Measurements from ENCODE around the gene ARHGDIG. TPM values are rescaled to one million over a fixed set of nuclear protein-coding genes. Genes with fewer than 3 reads are reported as not detected.

Gene ARHGDIG
- total and polyA plus RNA-seq, 2 donors (not counting 3 experiments of a cell fraction or from before 2014, with no cell fraction given) = 0.93 to 2.2 TPM

GRCh38 chr16:272633-273546, 7.5 kb upstream of the ARHGDIG start:
- Histone ChIP-seq H3K27ac (ENCODE audit: insufficient read depth, low read depth, low read length) (no peak overlapping the region), H3K27me3 (ENCODE audit: control insufficient read depth in 2 of 2, insufficient read depth in 2 of 2, low read length in 2 of 2) (no peaks in the 10 kb centered on the region), H3K9me1 (replicated peaks; ENCODE audit: control insufficient read depth, extremely low read depth, insufficient read depth, low read length) (no peaks in the 10 kb centered on the region), H2AFZ (ENCODE audit: low read depth, low read length) (no peak overlapping the region), H4K20me1 (replicated peaks; ENCODE audit: control insufficient read depth, extremely low read depth, insufficient read depth, low read length) (no peaks in the 10 kb centered on the region), H3K4me2 (ENCODE audit: insufficient read depth, low read length) (no peak overlapping the region), H3K4me1 (ENCODE audit: control insufficient read depth, extremely low read depth, insufficient read depth, low read length) (peaks cover 3% of the 10 kb centered on the region), H3K36me3 (ENCODE audit: control insufficient read depth in 2 of 2, extremely low read depth in 1 of 2, insufficient read depth in 2 of 2, low read length in 2 of 2) (no peaks in the 10 kb centered on the region), H3K9me3 (replicated peaks; ENCODE audit: control insufficient read depth, insufficient read depth, low read length) (no peaks in the 10 kb centered on the region), H3K79me2 (ENCODE audit: control insufficient read depth, insufficient read depth, low read length) (no peaks in the 10 kb centered on the region), H3K9ac (replicated peaks; ENCODE audit: extremely low read depth, insufficient read depth, low read length) (no peak overlapping the region), H3K4me3 (replicated peaks in 1 of 3; ENCODE audit: insufficient read depth in 1 of 3, low read depth in 1 of 3, low read length in 3 of 3) (no peak overlapping the region)
- no peak for FAIRE-seq
- ChIA-PET CTCF (no interaction called here), POLR2A (no interaction called here)
- intact Hi-C loops (cut with micrococcal nuclease) (no loop called here), dilution Hi-C loops (cut with MboI; ENCODE audit: extremely low pct_ligation_motif_present, low sequenced_read_pairs) (no loop called here)
- BruUV-seq (replicated peaks) = no TSS peak
- no peak for DNase-seq (ENCODE audit: low read depth, low spot score)
- no peak for TF ChIP-seq EZH2 (IDR thresholded peaks at IDR 0.05; ENCODE audit: borderline replicate concordance, low read depth, low read length, severe bottlenecking)
- no peak for TF ChIP-seq FOS (IDR thresholded peaks at IDR 0.05; ENCODE audit: borderline replicate concordance, insufficient read depth, low read length)
- no peak for TF ChIP-seq GATA2 (IDR thresholded peaks at IDR 0.05; ENCODE audit: insufficient read depth, insufficient read length, low read depth, low read length)
- no peak for TF ChIP-seq POLR2A (IDR thresholded peaks at IDR 0.05; ENCODE audit: low read depth, low read length)
- no peak for TF ChIP-seq MYC (IDR thresholded peaks at IDR 0.05; ENCODE audit: low read depth, low read length)
- no peak for TF ChIP-seq CTCF (IDR thresholded peaks at IDR 0.05; ENCODE audit: extremely low read depth in 1 of 2, insufficient read depth in 1 of 2, low read depth in 1 of 2, low read length in 2 of 2)
- no peak for TF ChIP-seq JUN (IDR thresholded peaks at IDR 0.05; ENCODE audit: borderline replicate concordance, insufficient read depth, insufficient read length, low read depth)
- no peak for TF ChIP-seq POLR2AphosphoS5 (IDR thresholded peaks at IDR 0.05; ENCODE audit: insufficient read depth, low read depth, low read length)
- TF ChIP-seq MAX (IDR thresholded peaks at IDR 0.05; ENCODE audit: insufficient read depth, insufficient read length) = no peak

All from endothelial cell of umbilical vein (primary cell).